ENCODE data around the gene UIMC1.

The UIMC1 gene

DNA sequence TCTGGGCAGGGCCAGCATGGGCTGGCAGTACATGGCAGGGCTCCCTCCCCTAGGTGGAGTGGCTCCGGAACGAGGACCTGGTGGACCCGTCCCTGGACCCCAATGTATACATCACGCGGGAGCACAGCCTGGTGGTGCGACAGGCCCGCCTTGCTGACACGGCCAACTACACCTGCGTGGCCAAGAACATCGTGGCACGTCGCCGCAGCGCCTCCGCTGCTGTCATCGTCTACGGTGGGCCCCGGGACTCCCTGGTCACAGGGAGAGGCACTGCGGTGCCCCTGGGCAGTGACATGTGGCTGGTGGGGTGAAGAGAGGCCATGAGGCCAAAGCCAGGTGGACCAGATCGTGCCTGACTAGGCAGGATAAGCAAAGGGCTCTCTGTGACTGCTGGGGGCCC lies 137.8 kb downstream of the UIMC1 start:
- DNase-seq: no peak

DNA sequence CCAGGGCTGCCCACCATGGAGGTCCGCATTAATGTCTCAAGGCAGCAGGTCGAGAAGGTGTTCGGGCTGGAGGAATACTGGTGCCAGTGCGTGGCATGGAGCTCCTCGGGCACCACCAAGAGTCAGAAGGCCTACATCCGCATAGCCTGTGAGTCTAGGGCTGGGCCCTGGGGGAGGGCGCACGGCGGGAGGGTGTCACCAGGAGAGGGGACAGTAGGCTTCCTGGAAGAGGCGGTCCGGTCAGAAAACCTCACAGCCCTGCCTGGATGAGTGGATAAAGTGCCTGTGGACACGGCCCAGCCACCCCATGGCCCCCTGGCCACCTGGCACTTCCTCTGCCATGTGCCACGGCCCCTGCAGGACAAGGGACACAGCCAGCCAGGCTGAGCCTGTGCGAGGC lies 138.5 kb downstream of the UIMC1 start:
- no peak for DNase-seq

- DNase-seq: no peak
Measured at GRCh38 chr5:176866707-176867310, 139.8 kb downstream of the UIMC1 start.

DNA sequence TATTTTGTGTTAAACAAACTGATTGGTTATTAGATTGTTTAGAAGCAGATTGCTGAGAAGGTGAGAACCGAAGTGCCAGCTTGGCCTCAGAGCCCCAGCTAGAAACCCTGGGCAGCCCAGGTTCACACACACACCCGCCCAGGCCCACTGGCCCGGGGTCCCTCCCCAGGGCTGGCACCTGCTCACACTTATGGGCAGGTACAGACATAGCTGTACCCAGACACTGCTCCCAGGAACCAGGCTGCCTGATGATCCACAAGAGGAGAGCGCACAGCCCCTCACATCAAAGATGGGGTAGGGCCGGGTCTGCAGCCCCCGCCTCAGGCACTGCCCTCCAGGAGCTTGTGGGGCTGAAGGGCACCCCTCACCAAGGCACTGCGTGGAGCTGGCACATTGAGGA lies 140.6 kb downstream of the UIMC1 start:
- DNase-seq: no peak

GRCh38 chr5:176864755-176865154 lies 141.8 kb downstream of the UIMC1 start:
- no peak for DNase-seq

GRCh38 chr5:176863765-176864098 lies 142.8 kb downstream of the UIMC1 start:
- no peak for DNase-seq

DNA sequence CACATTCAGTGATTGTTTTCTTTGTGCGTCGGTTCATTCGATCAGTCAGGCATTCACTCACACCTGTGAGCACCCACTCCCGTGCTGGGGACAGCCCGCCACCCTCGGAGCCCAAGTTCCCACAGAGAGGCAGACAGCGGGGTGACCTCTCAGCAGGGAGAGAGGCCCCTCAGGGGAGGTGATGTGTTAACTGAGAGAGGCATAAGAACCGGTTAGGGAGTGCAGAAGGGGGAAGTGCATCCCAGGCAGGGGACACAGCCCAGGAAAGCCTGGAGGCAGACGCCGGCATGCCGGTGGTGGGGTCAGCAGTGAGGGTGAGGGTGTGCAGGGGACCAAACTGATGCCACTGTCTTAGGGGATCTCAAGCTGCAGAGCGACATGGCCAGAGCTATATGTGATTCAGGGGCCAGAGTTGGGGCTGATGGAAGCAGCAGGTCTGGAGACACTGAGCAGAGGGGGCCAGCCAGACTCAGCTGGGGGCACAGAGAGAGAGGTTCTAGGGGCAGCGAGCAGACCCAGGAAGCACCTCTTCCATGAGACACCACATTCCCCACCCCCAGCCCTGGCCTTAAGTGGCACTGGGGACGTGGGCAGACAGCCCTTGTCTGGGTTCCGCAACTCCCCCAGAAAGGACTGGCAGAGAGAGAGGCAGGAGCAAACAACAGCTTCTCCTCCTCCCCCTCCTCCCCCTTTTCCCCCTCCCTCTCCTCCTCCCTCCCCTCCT lies 143.4 kb downstream of the UIMC1 start:
- no peak for DNase-seq

GRCh38 chr5:176862330-176862995 lies 144.1 kb downstream of the UIMC1 start:
- DNase-seq: no peak

- no peak for DNase-seq
Measured at GRCh38 chr5:176861276-176861675, 145.3 kb downstream of the UIMC1 start.

GRCh38 chr5:176860381-176860780 lies 146.2 kb downstream of the UIMC1 start:
- DNase-seq: no peak

DNA sequence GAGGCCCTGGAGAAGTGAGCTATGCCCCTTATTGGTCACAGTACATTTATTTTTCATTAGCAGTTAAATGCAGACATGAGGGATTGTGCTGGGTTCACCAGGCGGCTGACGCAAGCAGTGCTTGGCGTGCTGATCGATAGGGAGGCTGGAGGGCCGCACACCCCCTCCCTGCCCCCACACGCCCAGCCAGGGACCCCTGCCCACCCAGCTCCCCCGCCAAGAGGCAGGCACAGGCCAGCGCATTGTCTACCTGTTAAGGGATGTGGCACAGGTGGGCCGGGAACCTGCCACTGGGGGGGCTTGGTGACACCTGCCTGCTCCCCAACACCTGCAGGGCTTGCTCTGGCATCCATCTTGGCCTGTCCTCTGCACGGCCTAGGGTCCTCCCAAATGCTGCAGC lies 146.7 kb downstream of the UIMC1 start:
- no peak for DNase-seq

DNA sequence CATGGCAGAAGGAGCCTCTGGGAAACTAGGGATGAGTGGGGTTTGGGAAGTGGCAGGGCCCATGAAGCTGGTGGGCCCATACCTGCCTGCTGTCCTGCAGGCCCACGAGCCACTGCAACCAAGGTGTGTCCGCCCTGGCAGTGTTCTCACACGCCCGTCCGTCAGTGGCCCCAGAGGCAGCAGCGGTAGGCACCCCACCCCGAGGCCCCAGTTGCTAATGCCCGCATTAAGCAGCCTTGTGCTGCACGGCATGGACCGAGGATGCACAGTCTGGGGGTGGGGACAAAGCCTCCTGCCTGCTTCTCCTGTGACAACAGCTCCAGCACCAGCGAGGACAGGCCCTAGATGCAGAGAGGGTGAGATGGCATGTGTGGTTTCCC lies 148.7 kb downstream of the UIMC1 start:
- no peak for DNase-seq

DNA sequence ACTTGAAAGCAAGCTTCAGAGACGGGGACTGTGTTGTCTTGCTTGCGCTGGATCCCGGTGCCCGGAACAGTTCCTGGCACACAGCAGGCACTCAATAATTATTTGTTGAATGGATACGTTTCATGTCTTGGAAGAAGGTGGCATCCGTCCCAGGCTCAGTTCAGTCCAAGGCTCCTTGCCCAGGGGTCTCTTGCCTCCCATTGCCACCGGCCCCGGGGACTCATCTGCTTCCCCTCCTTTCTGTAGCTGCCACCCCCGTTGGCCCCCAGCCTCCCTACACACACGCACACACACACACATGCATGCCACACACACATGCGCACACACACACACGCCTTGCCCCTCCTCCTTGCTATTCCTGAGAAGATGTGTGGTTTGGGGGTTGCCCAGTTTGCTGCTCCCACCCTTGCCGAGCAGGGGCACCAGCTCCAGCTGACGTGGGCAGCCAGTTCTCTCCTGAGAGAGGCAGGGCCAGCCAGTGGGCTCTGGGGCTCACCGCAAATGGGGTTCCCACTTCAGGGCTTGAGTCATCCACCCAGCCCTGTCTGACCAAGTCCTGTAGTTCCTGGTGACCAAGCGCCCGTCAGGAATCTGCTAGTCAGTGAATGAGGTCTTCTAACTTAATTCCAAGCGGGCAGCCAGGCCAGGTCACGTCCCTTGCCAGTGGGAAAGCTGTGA lies 149.2 kb downstream of the UIMC1 start:
- DNase-seq: no peak

DNA sequence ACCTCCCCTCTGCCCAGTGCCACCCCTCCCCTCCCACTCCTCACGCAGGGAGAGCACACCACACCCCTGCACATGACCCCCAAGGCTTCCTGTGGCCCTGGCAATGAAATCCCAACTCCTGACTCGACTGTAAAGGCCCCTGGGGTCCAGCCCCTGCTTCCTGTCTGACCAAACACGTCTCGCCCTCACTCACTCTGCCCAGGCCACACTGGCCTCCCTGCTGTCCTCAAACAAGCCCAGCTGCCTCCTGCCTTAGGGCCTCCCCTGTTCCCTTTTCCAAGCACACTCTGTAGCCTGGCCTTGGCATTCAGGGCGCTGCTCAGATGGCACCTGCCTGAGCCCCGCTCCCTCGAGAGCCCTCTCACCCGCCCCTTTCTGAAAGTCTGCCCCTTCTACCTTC lies 149.8 kb downstream of the UIMC1 start:
- no peak for DNase-seq

GRCh38 chr5:176855598-176855997 lies 151.0 kb downstream of the UIMC1 start:
- no peak for DNase-seq

All from fibroblast of skin of abdomen (primary cell).